ENCODE measurements around the gene SAA1. TPM values are rescaled to one million over a fixed set of nuclear protein-coding genes. Genes with fewer than 3 reads are reported as not detected.

The SAA1 gene
- total and polyA plus RNA-seq, 2 experiments from 2014 or later: 2.3 TPM; not detected in 1

DNA sequence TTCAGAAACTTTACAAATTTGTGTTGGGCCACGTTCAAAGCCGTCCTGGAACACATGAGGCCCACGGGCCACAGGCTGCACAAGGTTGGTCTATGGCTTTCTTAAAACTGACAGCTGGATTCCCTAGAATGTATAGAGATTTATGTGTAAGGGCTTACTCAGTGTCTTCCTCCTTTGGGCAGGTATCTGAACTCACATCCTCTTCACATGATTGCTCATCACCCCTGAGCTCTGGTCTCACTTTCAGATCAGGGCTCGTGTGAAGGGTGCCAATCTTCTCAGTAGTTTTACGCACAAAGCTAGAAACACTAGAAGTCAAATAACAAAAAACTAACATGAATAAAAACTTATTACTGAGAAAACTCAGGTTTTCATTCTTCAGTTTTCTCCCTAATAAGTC, 28.8 kb downstream of the SAA1 start:
- TF ChIP-seq, protein P1, sequence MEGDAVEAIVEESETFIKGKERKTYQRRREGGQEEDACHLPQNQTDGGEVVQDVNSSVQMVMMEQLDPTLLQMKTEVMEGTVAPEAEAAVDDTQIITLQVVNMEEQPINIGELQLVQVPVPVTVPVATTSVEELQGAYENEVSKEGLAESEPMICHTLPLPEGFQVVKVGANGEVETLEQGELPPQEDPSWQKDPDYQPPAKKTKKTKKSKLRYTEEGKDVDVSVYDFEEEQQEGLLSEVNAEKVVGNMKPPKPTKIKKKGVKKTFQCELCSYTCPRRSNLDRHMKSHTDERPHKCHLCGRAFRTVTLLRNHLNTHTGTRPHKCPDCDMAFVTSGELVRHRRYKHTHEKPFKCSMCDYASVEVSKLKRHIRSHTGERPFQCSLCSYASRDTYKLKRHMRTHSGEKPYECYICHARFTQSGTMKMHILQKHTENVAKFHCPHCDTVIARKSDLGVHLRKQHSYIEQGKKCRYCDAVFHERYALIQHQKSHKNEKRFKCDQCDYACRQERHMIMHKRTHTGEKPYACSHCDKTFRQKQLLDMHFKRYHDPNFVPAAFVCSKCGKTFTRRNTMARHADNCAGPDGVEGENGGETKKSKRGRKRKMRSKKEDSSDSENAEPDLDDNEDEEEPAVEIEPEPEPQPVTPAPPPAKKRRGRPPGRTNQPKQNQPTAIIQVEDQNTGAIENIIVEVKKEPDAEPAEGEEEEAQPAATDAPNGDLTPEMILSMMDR (IDR thresholded peaks at IDR 0.05; ENCODE audit: low read depth, low read length): no peak
- H3K9me3 ChIP-seq (ENCODE audit: low read depth): no peaks in the 10 kb centered on the region
- no peaks in the 10 kb centered on the region for H3K4me1 ChIP-seq (ENCODE audit: low read depth)
- no peak overlapping the region for H3K4me3 ChIP-seq
- DNase-seq (ENCODE audit: low read depth in 1 of 2, low spot score in 1 of 2): no peak
- no peaks in the 10 kb centered on the region for H3K27me3 ChIP-seq
- no peak overlapping the region for H3K27ac ChIP-seq
- H3K36me3 ChIP-seq: peaks cover 64% of the 10 kb centered on the region

DNA sequence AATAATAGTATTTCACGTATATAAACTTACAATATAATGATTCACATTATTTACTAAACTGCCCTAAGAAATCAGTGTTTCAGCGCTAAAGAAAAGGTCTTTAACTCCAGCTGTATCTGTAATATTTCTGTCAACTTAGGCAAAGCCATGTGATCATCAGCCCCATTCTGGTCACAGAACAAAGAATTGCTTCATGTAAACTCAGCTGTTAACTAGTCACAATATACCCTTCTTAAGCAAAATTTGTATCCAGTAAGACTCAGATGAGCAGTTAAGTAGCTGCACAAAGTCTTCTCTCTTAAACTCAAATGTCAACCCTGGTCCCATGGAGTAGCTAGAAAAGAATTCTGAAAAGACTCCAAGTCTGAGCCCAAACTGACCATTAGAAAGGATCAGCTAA, 29.3 kb downstream of the SAA1 start:
- H3K27me3 ChIP-seq: no peaks in the 10 kb centered on the region
- TF ChIP-seq, protein P1 (IDR thresholded peaks at IDR 0.05; ENCODE audit: low read depth, low read length): no peak
- H3K4me1 ChIP-seq (ENCODE audit: low read depth): no peaks in the 10 kb centered on the region
- peaks cover 65% of the 10 kb centered on the region for H3K36me3 ChIP-seq
- no peak overlapping the region for H3K27ac ChIP-seq
- no peak overlapping the region for H3K4me3 ChIP-seq
- DNase-seq (ENCODE audit: low read depth in 1 of 2, low spot score in 1 of 2): no peak
- no peaks in the 10 kb centered on the region for H3K9me3 ChIP-seq (ENCODE audit: low read depth)

DNA sequence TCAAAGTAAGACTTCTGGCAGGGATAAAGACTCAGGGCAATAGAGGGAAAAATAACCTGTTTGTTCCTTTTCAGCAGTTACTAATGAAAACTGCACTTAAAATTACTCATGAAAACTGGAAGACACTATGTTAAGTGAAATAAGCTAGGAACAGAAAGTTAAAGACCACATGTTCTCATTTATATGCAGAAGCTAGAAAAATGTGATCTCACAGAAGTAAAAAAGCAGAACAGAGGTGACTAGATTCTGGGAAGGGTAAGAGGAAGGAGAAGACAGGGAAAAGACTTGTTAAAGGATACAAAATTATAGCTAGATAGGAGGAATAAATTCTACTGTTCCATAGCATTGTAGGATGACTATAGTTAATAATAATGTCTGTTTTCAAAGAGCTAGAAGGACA, 33.7 kb downstream of the SAA1 start:
- Histone ChIP-seq H3K4me1 (ENCODE audit: low read depth) (no peaks in the 10 kb centered on the region), H3K27ac (no peak overlapping the region), H3K27me3 (no peaks in the 10 kb centered on the region), H3K36me3 (peaks cover 48% of the 10 kb centered on the region), H3K9me3 (ENCODE audit: low read depth) (no peaks in the 10 kb centered on the region), H3K4me3 (no peak overlapping the region)
- DNase-seq (ENCODE audit: low read depth in 1 of 2, low spot score in 1 of 2): no peak
- TF ChIP-seq, protein P1 (IDR thresholded peaks at IDR 0.05; ENCODE audit: low read depth, low read length): no peak

DNA sequence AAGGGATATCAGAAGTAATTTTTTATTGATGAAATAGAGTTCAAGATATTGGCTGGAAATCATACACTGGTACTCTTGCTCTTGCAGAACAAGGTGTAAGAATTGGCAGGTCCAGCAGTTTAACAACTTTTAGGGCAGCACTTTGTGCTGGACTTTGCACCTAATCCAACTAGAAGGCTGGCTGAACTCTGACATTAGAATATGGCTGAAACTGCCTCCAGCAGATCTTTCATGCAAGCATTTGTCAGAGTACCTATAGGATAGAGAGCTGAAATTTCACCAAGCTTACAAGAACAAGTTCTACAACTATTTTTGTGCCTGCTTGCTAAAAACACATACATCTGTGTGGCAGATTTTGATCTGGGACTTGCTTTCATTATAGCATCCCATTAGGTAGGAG, 38.7 kb downstream of the SAA1 start:
- TF ChIP-seq, protein P1 (IDR thresholded peaks at IDR 0.05; ENCODE audit: low read depth, low read length): no peak
- Histone ChIP-seq H3K4me1 (ENCODE audit: low read depth) (no peaks in the 10 kb centered on the region), H3K36me3 (peaks cover 46% of the 10 kb centered on the region), H3K4me3 (no peak overlapping the region), H3K27me3 (no peaks in the 10 kb centered on the region), H3K9me3 (ENCODE audit: low read depth) (no peaks in the 10 kb centered on the region), H3K27ac (no peak overlapping the region)
- no peak for DNase-seq (ENCODE audit: low read depth in 1 of 2, low spot score in 1 of 2)

DNA sequence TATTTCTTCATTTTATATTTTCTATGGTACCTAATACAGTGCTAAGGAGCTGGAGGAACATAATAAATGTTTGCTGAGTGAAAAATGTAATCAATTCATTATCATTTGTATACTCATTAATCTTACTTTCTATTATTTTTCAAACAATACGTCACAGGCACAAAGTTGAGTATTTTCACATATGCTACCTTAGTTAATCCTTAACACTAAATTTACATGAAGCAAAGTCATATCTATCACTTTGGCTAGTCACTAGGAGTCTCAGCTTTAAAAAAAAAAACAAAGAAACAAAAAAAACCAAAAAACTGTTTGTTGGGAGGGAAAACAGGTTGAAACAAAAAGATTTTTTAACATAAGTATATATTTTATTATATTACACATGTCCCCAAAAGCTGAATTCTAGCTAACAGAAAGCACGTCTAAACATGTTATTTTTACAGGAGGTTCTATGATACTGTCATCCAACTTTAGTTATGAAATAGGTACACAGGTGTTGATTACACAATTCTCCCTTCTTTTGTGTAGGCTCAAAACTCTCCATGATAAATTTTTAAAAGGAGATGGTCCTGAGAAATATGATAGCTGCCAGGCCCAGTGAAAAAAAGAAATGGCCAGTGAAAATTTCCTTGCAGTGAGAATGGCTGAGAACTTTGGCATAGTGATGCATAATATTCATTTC, 41.5 kb downstream of the SAA1 start:
- Histone ChIP-seq H3K36me3 (peaks cover 49% of the 10 kb centered on the region), H3K27ac (no peak overlapping the region), H3K27me3 (no peaks in the 10 kb centered on the region), H3K4me1 (ENCODE audit: low read depth) (peaks cover 7% of the 10 kb centered on the region), H3K9me3 (ENCODE audit: low read depth) (no peaks in the 10 kb centered on the region), H3K4me3 (no peak overlapping the region)
- TF ChIP-seq, protein P1 (IDR thresholded peaks at IDR 0.05; ENCODE audit: low read depth, low read length): no peak
- no peak for DNase-seq (ENCODE audit: low read depth in 1 of 2, low spot score in 1 of 2)
